Naive thymus-derived CD8-positive, alpha-beta T cell (primary cell): ENCODE measurements around the gene UTP14C. TPM values are rescaled to one million over a fixed set of nuclear protein-coding genes. Genes with fewer than 3 reads are reported as not detected.
"Not testable (repeated sequence)": the region's sequence is repeated elsewhere in the genome, so short reads cannot be mapped to it uniquely, and the experiment has no call there.

Source experiments
- ATAC-seq, 2 donors: fragments of 150-1000 bp; cut with Tn5 transposase in 1 of 2; sonication (Bioruptor Pico), chemical (Tn5 transposase) in 1 of 2; 1 replicate in 1 of 2; 2 replicates in 1 of 2; pipeline ENCODE4 v1.10.0; 2021; ENCODE audit warnings: mild to moderate bottlenecking in 2 of 2, moderate library complexity in 2 of 2
- POLR2A ChIA-PET: fragments of 350-600 bp; sonication (Branson Sonifier 250); formaldehyde crosslinking; loops from one replicate; lab custom pipeline; 2021; ENCODE audit warnings: antibody characterized with exemption; lab: Charles Lee
- DNase-seq, 10 donors: peaks; one replicate each; pipeline versions ENCODE4 v3.0.0 to v3.0.0-alpha.2; 2020 to 2022
- H3K27ac Mint-ChIP-seq, 10 donors: one replicate each; pipeline ENCODE4 v1.8.0; 2020 to 2022; ENCODE audit warnings: mild to moderate bottlenecking in 10 of 10, mixed read lengths in 10 of 10, moderate library complexity in 4 of 10, inconsistent platforms in 1 of 10
- H3K27me3 Mint-ChIP-seq, 5 donors: one replicate each; pipeline ENCODE4 v1.8.0; 2021 to 2022; ENCODE audit warnings: mixed read lengths in 5 of 5
- H3K36me3 Mint-ChIP-seq, 3 donors: one replicate each; pipeline ENCODE4 v1.8.0; 2020 to 2022; ENCODE audit warnings: mixed read lengths in 3 of 3, mild to moderate bottlenecking in 2 of 3, inconsistent platforms in 1 of 3
- H3K4me1 Mint-ChIP-seq, 4 donors: one replicate each; pipeline ENCODE4 v1.8.0; 2021 to 2022; ENCODE audit warnings: mixed read lengths in 4 of 4
- H3K4me3 Mint-ChIP-seq, 10 donors: one replicate each; pipeline ENCODE4 v1.8.0; 2020 to 2022; ENCODE audit warnings: mild to moderate bottlenecking in 10 of 10, mixed read lengths in 10 of 10, moderate library complexity in 6 of 10, inconsistent platforms in 1 of 10
- H3K9me3 Mint-ChIP-seq, 9 donors: one replicate each; pipeline ENCODE4 v1.8.0; 2020 to 2022; ENCODE audit warnings: mixed read lengths in 9 of 9, mild to moderate bottlenecking in 3 of 9, inconsistent platforms in 1 of 9, moderate library complexity in 1 of 9
- polyA plus RNA-seq, 3 donors: library from polyadenylated mRNA; unstranded; fragments of 300-500 nt; fragmentation: Illumina TruSeq; gene quantifications; one replicate each; pipeline ENCODE4 v1.2.3, GENCODE V29; 2021
- total RNA-seq, 8 experiments: library from RNA in 2 of 8; stranded (reverse) in 2 of 8; gene quantifications; one replicate each; pipeline ENCODE4 v1.2.3 and lab custom pipeline; 2021 to 2026

The UTP14C gene
- total and polyA plus RNA-seq, 5 experiments from 2014 or later: 2.4 to 14.4 (median 3.6) TPM

GRCh38 chr13:52026246-52026626 lies 1.7 kb downstream of the UTP14C start:
- Mint-ChIP-seq H3K36me3 (peaks cover 50 to 81% (median 73%) of the 10 kb centered on the region in 3 donors), H3K27ac (peak overlapping the region in 1 of 10 donors; percentile 35), H3K9me3 (peaks cover 6 to 39% (median 22%) of the 10 kb centered on the region in 9 donors), H3K4me1 (peaks cover 23 to 43% (median 30%) of the 10 kb centered on the region in 4 donors), H3K27me3 (no peaks in the 10 kb centered on the region), H3K4me3 (peak overlapping the region in 2 of 10 donors; percentile 8 to 56)
- POLR2A ChIA-PET: no interaction called here
- DNase-seq (no peak), ATAC-seq (no peak)

- Mint-ChIP-seq H3K36me3 (peaks cover 50 to 69% (median 61%) of the 10 kb centered on the region in 3 donors), H3K27ac (no peak overlapping the region), H3K4me3 (no peak overlapping the region), H3K27me3 (no peaks in the 10 kb centered on the region), H3K9me3 (peaks cover 6 to 39% (median 22%) of the 10 kb centered on the region in 9 donors), H3K4me1 (peaks cover 23 to 48% (median 29%) of the 10 kb centered on the region in 4 donors)
- POLR2A ChIA-PET: no interaction called here
- DNase-seq (no peak), ATAC-seq (no peak)
Measured at GRCh38 chr13:52027832-52028231, 3.3 kb downstream of the UTP14C start.

- Mint-ChIP-seq H3K27ac (peak overlapping the region in 1 of 10 donors; percentile 73), H3K4me3 (peak overlapping the region in 1 of 10 donors; percentile 45), H3K4me1 (peaks cover 23 to 46% (median 29%) of the 10 kb centered on the region in 4 donors), H3K9me3 (peaks cover 8 to 42% (median 22%) of the 10 kb centered on the region in 9 donors), H3K27me3 (no peaks in the 10 kb centered on the region), H3K36me3 (peaks cover 44 to 60% (median 46%) of the 10 kb centered on the region in 3 donors)
- no peak for ATAC-seq
- DNase-seq: no peak
- POLR2A ChIA-PET: no interaction called here
Measured at GRCh38 chr13:52029569-52029968, 5.1 kb downstream of the UTP14C start.

- Mint-ChIP-seq H3K27ac (peak overlapping the region in 2 of 10 donors; percentile 68 to 73), H3K4me1 (peaks cover 20 to 41% (median 26%) of the 10 kb centered on the region in 4 donors)
- not testable (repeated sequence) for DNase-seq
Measured at GRCh38 chr13:52030401-52030800, 5.9 kb downstream of the UTP14C start.

GRCh38 chr13:52033039-52033438 lies 8.5 kb downstream of the UTP14C start:
- Mint-ChIP-seq H3K36me3 (peaks cover 14 to 39% (median 17%) of the 10 kb centered on the region in 3 donors), H3K4me1 (peaks cover 2 to 20% (median 12%) of the 10 kb centered on the region in 4 donors), H3K27me3 (no peaks in the 10 kb centered on the region), H3K9me3 (peaks cover 0 to 30% (median 9%) of the 10 kb centered on the region in 9 donors), H3K27ac (no peak overlapping the region), H3K4me3 (no peak overlapping the region)
- POLR2A ChIA-PET: no interaction called here
- ATAC-seq (no peak), DNase-seq (no peak)

More at GRCh38 chr13:52030401-52030800, 5.9 kb downstream of the UTP14C start:
- peaks cover 37 to 55% (median 38%) of the 10 kb centered on the region in 3 donors for H3K36me3 Mint-ChIP-seq
- H3K27me3 Mint-ChIP-seq, POLR2A ChIA-PET, H3K4me3 Mint-ChIP-seq, ATAC-seq: not testable (repeated sequence)
- peaks cover 8 to 42% (median 20%) of the 10 kb centered on the region in 9 donors for H3K9me3 Mint-ChIP-seq

GRCh38 chr13:52034616-52035226 lies 10.2 kb downstream of the UTP14C start:
- H3K36me3 Mint-ChIP-seq: peaks cover 4 to 31% (median 5%) of the 10 kb centered on the region in 3 donors
- peaks cover 0 to 25% (median 4%) of the 10 kb centered on the region in 9 donors for H3K9me3 Mint-ChIP-seq
- peaks cover 0 to 20% (median 9%) of the 10 kb centered on the region in 4 donors for H3K4me1 Mint-ChIP-seq
- ATAC-seq: no peak
- no peak overlapping the region for H3K4me3 Mint-ChIP-seq
- POLR2A ChIA-PET: no interaction called here
- no peak overlapping the region for H3K27ac Mint-ChIP-seq
- DNase-seq: no peak
- H3K27me3 Mint-ChIP-seq: no peaks in the 10 kb centered on the region

GRCh38 chr13:52036037-52036436 lies 11.5 kb downstream of the UTP14C start:
- Mint-ChIP-seq H3K4me3 (no peak overlapping the region), H3K27ac (no peak overlapping the region), H3K9me3 (peaks cover 0 to 18% (median 3%) of the 10 kb centered on the region in 9 donors), H3K36me3 (peaks cover 8 to 28% (median 10%) of the 10 kb centered on the region in 3 donors), H3K27me3 (no peaks in the 10 kb centered on the region), H3K4me1 (peaks cover 0 to 12% (median 6%) of the 10 kb centered on the region in 4 donors)
- ATAC-seq (no peak), DNase-seq (no peak)
- POLR2A ChIA-PET: no interaction called here

- Mint-ChIP-seq H3K27ac (no peak overlapping the region), H3K27me3 (no peaks in the 10 kb centered on the region)
- ATAC-seq: no peak
Measured at GRCh38 chr13:52043675-52044074, 19.2 kb downstream of the UTP14C start.

GRCh38 chr13:52047463-52047862 lies 23.0 kb downstream of the UTP14C start:
- Mint-ChIP-seq H3K4me3 (no peak overlapping the region), H3K9me3 (peaks cover 4 to 43% (median 23%) of the 10 kb centered on the region in 9 donors), H3K27me3 (peaks cover 0 to 5% (median 2%) of the 10 kb centered on the region in 5 donors), H3K4me1 (no peaks in the 10 kb centered on the region), H3K27ac (no peak overlapping the region), H3K36me3 (peaks cover 7 to 37% (median 19%) of the 10 kb centered on the region in 3 donors)
- DNase-seq (no peak), ATAC-seq (no peak)
- POLR2A ChIA-PET: no interaction called here

More at GRCh38 chr13:52043675-52044074, 19.2 kb downstream of the UTP14C start:
- Mint-ChIP-seq H3K9me3 (peaks cover 0 to 35% (median 6%) of the 10 kb centered on the region in 9 donors), H3K4me1 (peaks cover 0 to 2% (median 0%) of the 10 kb centered on the region in 4 donors), H3K4me3 (no peak overlapping the region), H3K36me3 (peaks cover 12 to 25% (median 21%) of the 10 kb centered on the region in 3 donors)
- no peak for DNase-seq
- POLR2A ChIA-PET: no interaction called here

GRCh38 chr13:52048516-52048915 lies 24.0 kb downstream of the UTP14C start:
- Mint-ChIP-seq H3K27ac (no peak overlapping the region), H3K27me3 (peaks cover 0 to 5% (median 2%) of the 10 kb centered on the region in 5 donors), H3K4me1 (no peaks in the 10 kb centered on the region), H3K4me3 (no peak overlapping the region), H3K36me3 (peaks cover 7 to 37% (median 19%) of the 10 kb centered on the region in 3 donors), H3K9me3 (peaks cover 4 to 46% (median 23%) of the 10 kb centered on the region in 9 donors)
- no peak for DNase-seq
- POLR2A ChIA-PET: no interaction called here
- no peak for ATAC-seq

- H3K4me1 Mint-ChIP-seq: no peaks in the 10 kb centered on the region
- H3K36me3 Mint-ChIP-seq: peaks cover 3 to 29% (median 9%) of the 10 kb centered on the region in 3 donors
- DNase-seq: no peak
- H3K27ac Mint-ChIP-seq: no peak overlapping the region
- H3K27me3 Mint-ChIP-seq: peaks cover 0 to 5% (median 2%) of the 10 kb centered on the region in 5 donors
- H3K9me3 Mint-ChIP-seq: peaks cover 1 to 57% (median 30%) of the 10 kb centered on the region in 9 donors
- POLR2A ChIA-PET: no interaction called here
- H3K4me3 Mint-ChIP-seq: no peak overlapping the region
- ATAC-seq: no peak
Measured at GRCh38 chr13:52051400-52051799, 26.9 kb downstream of the UTP14C start.

GRCh38 chr13:52053460-52053859 lies 29.0 kb downstream of the UTP14C start:
- H3K4me3 Mint-ChIP-seq: no peak overlapping the region
- peaks cover 3 to 27% (median 9%) of the 10 kb centered on the region in 3 donors for H3K36me3 Mint-ChIP-seq
- ATAC-seq (no peak), DNase-seq (no peak)
- no peaks in the 10 kb centered on the region for H3K4me1 Mint-ChIP-seq
- H3K27me3 Mint-ChIP-seq: peaks cover 0 to 5% (median 2%) of the 10 kb centered on the region in 5 donors
- peaks cover 1 to 52% (median 26%) of the 10 kb centered on the region in 9 donors for H3K9me3 Mint-ChIP-seq
- POLR2A ChIA-PET: no interaction called here
- H3K27ac Mint-ChIP-seq: no peak overlapping the region

GRCh38 chr13:52061064-52061463 lies 36.6 kb downstream of the UTP14C start:
- Mint-ChIP-seq H3K36me3 (peaks cover 2 to 12% (median 3%) of the 10 kb centered on the region in 3 donors), H3K9me3 (peaks cover 0 to 41% (median 18%) of the 10 kb centered on the region in 9 donors)
- DNase-seq, ATAC-seq, POLR2A ChIA-PET, H3K27me3 Mint-ChIP-seq, H3K4me1 Mint-ChIP-seq, H3K27ac Mint-ChIP-seq, H3K4me3 Mint-ChIP-seq: not testable (repeated sequence)
